ENCODE measurements around the gene PIK3R2. TPM values are rescaled to one million over a fixed set of nuclear protein-coding genes. Genes with fewer than 3 reads are reported as not detected.

Gene PIK3R2
- total and polyA plus RNA-seq, 2 of the 8 experiments (the other 6 are each of a cell fraction or from before 2014, with no cell fraction given) = 21.7 to 57.1 TPM

DNA sequence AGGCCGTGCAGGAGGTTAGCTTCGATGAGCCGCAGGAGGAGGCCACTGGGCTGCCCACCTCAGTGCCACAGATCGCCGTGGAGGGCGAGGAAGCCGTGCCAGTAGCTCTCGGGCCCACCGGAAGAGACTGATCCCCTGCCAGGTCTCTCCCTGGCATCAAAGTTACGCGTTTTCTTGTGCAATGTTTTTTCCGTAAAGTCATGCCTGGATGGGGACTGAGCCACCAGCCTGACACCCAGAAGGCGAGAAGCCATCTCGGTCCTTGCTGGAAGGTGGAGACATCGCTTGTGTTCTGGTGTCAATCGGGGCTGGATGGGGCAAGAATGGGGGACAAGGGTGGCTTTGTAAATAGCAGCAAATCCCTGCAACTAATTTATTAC lies 3.4 kb upstream of the PIK3R2 start:
- ChIA-PET POLR2A (ENCODE audit: partially characterized antibody) (interaction anchor here (1.1 kb wide), 1 partner anchor 19 kb away, joined by 3 read pairs; no protein-coding TSS in a partner anchor), CTCF (ENCODE audit: partially characterized antibody) (interaction anchor here (0.6 to 1.4 kb wide), 6 partner anchors 10 to 1267 kb away, joined by 3 read pairs; no protein-coding TSS in a partner anchor)
- no peak overlapping the region for H2BK12ac ChIP-seq (ENCODE audit: low read depth, low read length)
- no peak overlapping the region for H3K23ac ChIP-seq (ENCODE audit: insufficient read length)
- H3K18ac ChIP-seq (ENCODE audit: extremely low read depth, low read length) = no peak overlapping the region
- no peak overlapping the region for H3K27ac ChIP-seq (ENCODE audit: low read depth, low read length)
- peaks cover 6% of the 10 kb centered on the region in 2 experiments for H4K20me1 ChIP-seq (replicated peaks in 1 of 2; ENCODE audit: control insufficient read depth in 1 of 2, insufficient read depth in 2 of 2, low read length in 2 of 2)
- no peak overlapping the region for H4K91ac ChIP-seq (replicated peaks; ENCODE audit: insufficient read length, low read length)
- no peaks in the 10 kb centered on the region for H3K9me3 ChIP-seq (ENCODE audit: insufficient read depth in 2 of 2, low read depth in 1 of 2, low read length in 1 of 2)
- H2BK5ac ChIP-seq (ENCODE audit: low read depth, low read length) = no peak overlapping the region
- no peaks in the 10 kb centered on the region for H3K27me3 ChIP-seq (replicated peaks in 1 of 4; ENCODE audit: control insufficient read depth in 3 of 4, extremely low read depth in 1 of 4, insufficient read depth in 3 of 4, low read length in 3 of 4)
- H2AFZ ChIP-seq (ENCODE audit: low read length) = no peak overlapping the region
- no peak overlapping the region for H4K8ac ChIP-seq (ENCODE audit: extremely low read depth, insufficient read depth, low read length)
- H3K79me2 ChIP-seq (ENCODE audit: control insufficient read depth in 1 of 2, insufficient read depth in 2 of 2, low read length in 2 of 2) = no peaks in the 10 kb centered on the region
- WGBS, 2 experiments (ENCODE audit: extremely low coverage in 1 of 2, insufficient coverage in 1 of 2, insufficient read length in 1 of 2, insufficient replicate concordance in 2 of 2, low coverage in 1 of 2, low lambda C conversion rate in 2 of 2, missing lambda C conversion rate in 1 of 2) = 85% methylated on average over 16 of the region's 16 CpGs; no CpG with 5 or more reads in 1 of the 2 experiments
- H3K9ac ChIP-seq (replicated peaks in 1 of 4; ENCODE audit: extremely low read depth in 1 of 4, low read depth in 3 of 4, low read length in 3 of 4) = no peak overlapping the region
- TF ChIP-seq RFX5 (IDR thresholded peaks at IDR 0.05; ENCODE audit: borderline replicate concordance, low read depth, low read length) = no peak
- TF ChIP-seq BRCA1 (IDR thresholded peaks at IDR 0.05; ENCODE audit: low read depth, low read length) = no peak
- no peak for TF ChIP-seq SUZ12 (IDR thresholded peaks at IDR 0.05; ENCODE audit: low read length)
- no peak for TF ChIP-seq KDM5A (IDR thresholded peaks at IDR 0.05; ENCODE audit: low read length)
- TF ChIP-seq TBP (IDR thresholded peaks at IDR 0.05; ENCODE audit: low read depth, low read length) = no peak
- no peak overlapping the region for H2BK15ac ChIP-seq (ENCODE audit: low read length)
- no peak overlapping the region for H3K56ac ChIP-seq (replicated peaks; ENCODE audit: insufficient read length, low read depth, low read length)
- no peak overlapping the region for H2BK20ac ChIP-seq (ENCODE audit: low read length)
- no peak overlapping the region for H4K5ac ChIP-seq (ENCODE audit: insufficient read length, low read depth, low read length)
- FAIRE-seq (no peak), DNase-seq (ENCODE audit: low read depth in 1 of 2, low spot score in 2 of 2) (no peak)
- H3K4me1 ChIP-seq (replicated peaks in 1 of 4; ENCODE audit: control insufficient read depth in 3 of 4, insufficient read depth in 4 of 4, low read length in 3 of 4) = peaks cover 0 to 7% (median 2%) of the 10 kb centered on the region in 4 experiments; a peak in 4 of 7 replicates
- no peak overlapping the region for H3K4ac ChIP-seq (replicated peaks; ENCODE audit: insufficient read length, low read depth, low read length)
- no peak overlapping the region for H3K4me3 ChIP-seq (ENCODE audit: extremely low read depth in 1 of 4, insufficient read depth in 2 of 4, low read depth in 3 of 4, low read length in 4 of 4)
- H3K36me3 ChIP-seq (ENCODE audit: control insufficient read depth in 2 of 4, insufficient read depth in 4 of 4, low read length in 3 of 4) = peaks cover 0 to 11% (median 5%) of the 10 kb centered on the region in 4 experiments; a peak in 4 of 8 replicates
- H2BK120ac ChIP-seq (replicated peaks; ENCODE audit: low read depth, low read length) = no peak overlapping the region
- H3K14ac ChIP-seq (ENCODE audit: insufficient read length) = no peak overlapping the region
- H3K79me1 ChIP-seq (ENCODE audit: low read depth, low read length) = peaks cover 2% of the 10 kb centered on the region; the same call in 1 of the 2 replicates
- peaks cover 13% of the 10 kb centered on the region for H3K23me2 ChIP-seq (ENCODE audit: low read depth, low read length)
- H2AK5ac ChIP-seq (ENCODE audit: low read depth, low read length) = no peak overlapping the region
- no peak overlapping the region for H3K4me2 ChIP-seq (ENCODE audit: insufficient read depth in 1 of 2, low read depth in 2 of 2, low read length in 2 of 2)
